GM10266 (cell line): ENCODE results near the gene WASHC3.

ENCODE experiments used
- DNase-seq: peaks from one replicate; pipeline ENCODE4 v3.0.0; 2012; ENCODE audit errors: extremely low spot score
- TF ChIP-seq, protein P1 (sequence below): IDR thresholded peaks from 2 replicates; pipeline ENCODE4 v1.5.1; 2012; ENCODE audit warnings: mild to moderate bottlenecking, low read depth; ENCODE audit not compliant: control insufficient read depth, insufficient read depth; ENCODE audit errors: missing control alignments

WASHC3 gene, protein sequence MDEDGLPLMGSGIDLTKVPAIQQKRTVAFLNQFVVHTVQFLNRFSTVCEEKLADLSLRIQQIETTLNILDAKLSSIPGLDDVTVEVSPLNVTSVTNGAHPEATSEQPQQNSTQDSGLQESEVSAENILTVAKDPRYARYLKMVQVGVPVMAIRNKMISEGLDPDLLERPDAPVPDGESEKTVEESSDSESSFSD

DNA sequence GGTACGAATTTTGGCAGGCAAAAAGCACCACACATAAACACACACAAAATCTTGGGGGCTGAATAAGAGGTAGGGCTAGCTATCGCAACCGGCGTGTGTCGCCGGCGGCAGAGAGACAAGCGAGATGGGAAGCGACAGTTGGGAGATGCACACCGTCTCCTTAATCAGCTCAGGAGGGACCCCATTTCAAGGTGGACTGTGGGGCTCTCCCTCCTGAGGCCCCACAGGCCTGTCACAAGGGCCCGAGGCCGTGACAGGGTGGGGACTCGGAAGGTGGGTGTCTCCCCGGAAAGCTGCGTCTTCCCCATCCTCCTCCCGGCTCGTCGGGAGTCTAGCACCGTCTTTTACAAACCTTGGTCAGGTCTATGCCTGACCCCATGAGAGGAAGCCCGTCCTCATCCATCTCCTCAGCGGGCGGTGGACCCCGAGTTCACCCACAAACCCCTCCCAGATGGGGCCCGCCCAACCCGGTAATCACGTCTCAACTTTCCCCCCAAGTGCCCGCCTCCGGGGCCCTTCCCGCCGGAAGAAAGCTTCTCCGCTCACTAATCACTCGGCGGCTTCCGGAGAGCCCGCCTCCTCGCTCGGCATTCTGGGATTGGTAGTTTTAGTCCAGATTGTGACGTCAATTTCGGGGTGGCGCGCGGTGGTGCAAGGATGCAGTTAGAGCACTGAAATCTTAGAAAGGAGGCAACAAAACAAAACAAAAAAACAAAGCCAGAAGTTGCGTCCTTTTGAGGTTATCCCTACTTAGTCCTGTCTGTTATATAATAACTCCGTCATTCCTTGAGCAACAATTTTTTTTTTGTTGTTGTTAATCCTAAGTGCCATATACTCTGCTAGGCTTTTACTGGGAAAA is at the start of gene WASHC3:
TSS of gene WASHC3 (minus strand) at position 432 of the 859 bp plus-strand sequence. CDS start at position 403, 29 bp downstream.
- DNase-seq, result peak; percentile 82
- TF ChIP-seq, protein P1, sequence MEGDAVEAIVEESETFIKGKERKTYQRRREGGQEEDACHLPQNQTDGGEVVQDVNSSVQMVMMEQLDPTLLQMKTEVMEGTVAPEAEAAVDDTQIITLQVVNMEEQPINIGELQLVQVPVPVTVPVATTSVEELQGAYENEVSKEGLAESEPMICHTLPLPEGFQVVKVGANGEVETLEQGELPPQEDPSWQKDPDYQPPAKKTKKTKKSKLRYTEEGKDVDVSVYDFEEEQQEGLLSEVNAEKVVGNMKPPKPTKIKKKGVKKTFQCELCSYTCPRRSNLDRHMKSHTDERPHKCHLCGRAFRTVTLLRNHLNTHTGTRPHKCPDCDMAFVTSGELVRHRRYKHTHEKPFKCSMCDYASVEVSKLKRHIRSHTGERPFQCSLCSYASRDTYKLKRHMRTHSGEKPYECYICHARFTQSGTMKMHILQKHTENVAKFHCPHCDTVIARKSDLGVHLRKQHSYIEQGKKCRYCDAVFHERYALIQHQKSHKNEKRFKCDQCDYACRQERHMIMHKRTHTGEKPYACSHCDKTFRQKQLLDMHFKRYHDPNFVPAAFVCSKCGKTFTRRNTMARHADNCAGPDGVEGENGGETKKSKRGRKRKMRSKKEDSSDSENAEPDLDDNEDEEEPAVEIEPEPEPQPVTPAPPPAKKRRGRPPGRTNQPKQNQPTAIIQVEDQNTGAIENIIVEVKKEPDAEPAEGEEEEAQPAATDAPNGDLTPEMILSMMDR, result no peak

DNA sequence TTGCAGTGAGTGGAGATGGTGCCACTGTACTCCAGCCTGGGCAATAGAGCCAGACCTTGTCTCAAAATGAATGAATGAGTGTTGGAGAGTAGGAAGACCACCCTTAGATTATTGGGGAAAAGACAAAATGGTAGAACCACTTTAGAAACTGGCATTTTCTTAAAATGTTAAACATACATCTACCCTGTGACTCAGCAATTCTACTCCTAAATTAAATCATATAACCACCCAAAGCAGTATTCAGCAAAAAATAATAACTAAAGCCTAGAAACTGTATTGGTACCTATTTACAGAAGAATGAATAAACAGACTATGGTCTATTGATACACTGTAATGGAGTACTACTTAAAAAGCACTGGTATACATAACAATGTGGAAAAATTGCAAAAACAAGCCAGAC is 49.0 kb upstream of the WASHC3 start:
- no peak for DNase-seq
- TF ChIP-seq, protein P1, result no peak

DNA sequence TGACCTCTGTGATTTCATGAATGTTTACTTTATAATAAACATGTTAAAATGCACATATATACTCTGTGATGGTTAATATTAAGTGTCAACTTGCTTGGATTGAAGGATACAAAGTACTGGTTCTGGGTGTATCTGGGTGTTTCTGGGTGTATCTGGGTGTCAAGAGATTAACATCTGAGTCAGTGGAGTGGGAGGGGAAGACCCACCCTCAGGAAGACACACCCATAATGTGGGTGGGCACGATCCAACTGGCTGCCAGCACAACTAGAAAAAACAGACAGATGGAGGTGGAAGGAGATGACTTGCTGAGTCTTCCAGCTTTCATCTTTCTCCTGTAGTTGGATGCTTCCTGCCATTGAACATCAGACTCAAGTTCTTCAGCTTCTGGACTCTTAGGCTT is 46.2 kb upstream of the WASHC3 start:
- TF ChIP-seq, protein P1, result no peak
- DNase-seq, result no peak

DNA sequence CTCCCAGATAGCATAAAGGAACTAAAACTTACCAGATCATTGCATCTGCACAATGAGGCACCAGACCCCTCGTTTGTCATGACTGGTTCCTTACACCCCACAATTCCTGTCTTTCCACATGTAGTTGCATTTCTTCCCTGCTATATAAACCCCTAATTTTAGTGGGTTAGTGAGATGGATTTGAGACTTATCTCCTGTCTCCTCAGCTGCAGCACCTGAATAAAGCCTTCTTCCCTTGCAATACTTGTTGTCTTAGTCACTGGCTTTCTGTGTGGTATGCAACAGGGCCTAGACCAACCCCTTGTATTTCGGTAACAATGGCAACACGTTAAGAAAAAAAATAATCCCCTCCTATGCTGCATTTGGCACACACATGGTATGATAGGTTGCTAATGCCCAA is 45.1 kb upstream of the WASHC3 start:
- no peak for DNase-seq
- TF ChIP-seq, protein P1, result no peak

DNA sequence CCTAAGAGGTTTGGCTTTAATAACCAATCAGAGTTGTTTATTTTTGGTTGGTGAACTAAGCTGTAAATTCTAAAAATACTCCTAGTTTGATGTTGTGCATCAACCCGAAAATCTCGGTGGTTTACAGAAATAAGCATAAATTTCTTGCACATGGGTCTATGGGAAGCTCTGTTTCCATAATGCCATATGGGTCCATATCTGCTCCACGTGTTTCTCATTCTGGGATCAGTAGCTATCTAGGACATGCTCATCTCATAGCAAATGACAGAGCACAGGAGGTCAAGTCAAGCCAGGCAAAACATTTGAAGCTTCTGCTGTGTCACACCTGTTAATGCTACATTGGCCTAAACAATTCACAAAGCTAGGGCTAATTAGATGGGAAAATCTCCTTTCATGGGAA is 35.1 kb upstream of the WASHC3 start:
- DNase-seq, result no peak
- TF ChIP-seq, protein P1, result no peak

DNA sequence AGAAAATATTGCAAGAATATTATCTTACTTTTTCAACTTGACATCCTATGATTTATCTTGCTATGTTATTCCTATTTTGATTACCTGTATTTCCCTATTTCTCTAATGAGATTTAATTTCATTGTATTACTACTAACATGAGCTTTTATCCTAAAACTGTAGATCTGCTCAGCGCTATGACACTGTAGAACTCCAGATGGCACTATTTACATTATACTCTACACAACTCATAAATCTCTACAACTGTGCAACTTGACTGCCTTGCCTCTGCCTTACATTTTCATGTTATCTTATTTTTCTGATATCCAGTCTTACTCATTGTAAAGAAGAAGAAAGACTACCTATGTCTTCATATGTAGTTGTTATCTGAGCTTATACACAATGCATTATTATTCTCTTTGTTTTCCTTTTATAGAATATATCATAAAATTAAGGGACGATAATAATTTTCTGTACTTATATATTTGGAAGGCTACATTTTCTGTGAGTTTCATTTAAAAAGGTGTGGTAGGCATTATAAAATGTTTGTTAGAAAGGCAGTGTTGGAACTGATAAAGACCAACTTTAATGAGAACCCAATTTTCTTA is 34.0 kb upstream of the WASHC3 start:
- no peak for DNase-seq
- TF ChIP-seq, protein P1, result peak; percentile 50
